ENCODE data around the gene RGS6. TPM values are rescaled to one million over a fixed set of nuclear protein-coding genes. Genes with fewer than 3 reads are reported as not detected.
"Not testable (repeated sequence)": the region's sequence is repeated elsewhere in the genome, so short reads cannot be mapped to it uniquely, and the experiment has no call there.

Gene RGS6
- total RNA-seq, 1 experiment from 2014 or later, result not detected

DNA sequence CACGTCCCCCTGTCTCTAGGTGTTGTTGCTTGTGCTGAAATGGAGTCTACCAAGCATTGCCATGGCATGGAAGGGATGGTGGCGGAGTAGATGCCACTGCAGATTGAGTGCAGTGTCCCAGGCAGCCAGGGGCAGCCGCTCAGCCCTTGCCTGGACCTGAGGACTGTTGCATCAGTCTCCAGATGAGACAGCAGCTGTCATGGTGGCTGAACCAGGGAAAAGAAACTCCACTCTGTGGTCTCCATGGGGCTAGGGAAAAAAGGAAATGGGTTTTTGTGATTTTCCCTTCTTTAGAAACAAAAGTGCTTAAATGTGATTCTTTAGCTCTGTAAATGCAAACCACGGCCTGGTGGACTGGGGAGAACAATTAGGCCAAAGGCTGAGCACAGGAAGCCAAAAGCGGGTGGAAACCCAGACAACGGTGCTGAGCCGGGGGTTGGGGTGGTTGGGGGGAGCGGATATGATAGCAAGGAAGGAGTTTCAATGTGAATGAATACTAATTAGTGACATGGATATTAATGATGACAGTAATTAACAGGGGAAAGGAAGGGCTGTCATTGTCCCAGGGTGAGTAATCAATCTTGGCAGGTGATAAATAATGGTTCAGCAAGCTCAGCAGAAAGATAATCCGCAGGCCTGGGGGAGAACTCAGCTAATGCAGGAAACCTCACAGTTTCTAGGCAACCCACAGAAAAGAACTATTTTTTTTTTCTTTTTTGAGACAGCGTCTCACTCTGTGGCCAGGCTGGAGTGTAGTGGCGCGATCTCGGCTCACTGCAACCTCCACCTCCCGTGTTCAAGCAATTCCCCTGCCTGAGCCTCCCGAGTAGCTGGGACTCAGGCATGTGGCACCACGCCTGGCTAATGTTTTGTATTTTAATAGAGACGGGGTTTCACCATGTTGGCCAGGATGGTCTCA lies 519.1 kb downstream of the RGS6 start:
- DNase-seq (ENCODE audit: low read depth), result no peak

DNA sequence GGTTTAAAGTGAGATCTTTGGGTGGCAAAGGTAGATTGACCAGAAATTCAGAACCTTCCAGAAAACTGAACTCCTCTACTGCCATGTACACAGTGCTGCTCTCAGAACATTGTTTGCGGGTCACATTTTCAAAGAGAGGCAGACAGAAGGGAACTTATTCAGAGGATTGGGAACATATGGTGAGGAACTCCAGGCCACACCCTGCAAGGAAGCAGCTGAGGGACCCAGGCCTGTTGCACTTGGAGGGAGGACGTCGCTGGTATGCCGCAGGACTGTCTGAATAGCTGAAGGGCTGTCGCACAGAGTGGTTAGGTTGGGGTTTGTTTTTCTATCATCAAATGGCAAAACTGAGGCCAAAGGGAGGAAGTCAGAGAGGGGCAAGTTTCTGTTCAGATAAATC lies 520.5 kb downstream of the RGS6 start:
- no peak for DNase-seq (ENCODE audit: low read depth)

DNA sequence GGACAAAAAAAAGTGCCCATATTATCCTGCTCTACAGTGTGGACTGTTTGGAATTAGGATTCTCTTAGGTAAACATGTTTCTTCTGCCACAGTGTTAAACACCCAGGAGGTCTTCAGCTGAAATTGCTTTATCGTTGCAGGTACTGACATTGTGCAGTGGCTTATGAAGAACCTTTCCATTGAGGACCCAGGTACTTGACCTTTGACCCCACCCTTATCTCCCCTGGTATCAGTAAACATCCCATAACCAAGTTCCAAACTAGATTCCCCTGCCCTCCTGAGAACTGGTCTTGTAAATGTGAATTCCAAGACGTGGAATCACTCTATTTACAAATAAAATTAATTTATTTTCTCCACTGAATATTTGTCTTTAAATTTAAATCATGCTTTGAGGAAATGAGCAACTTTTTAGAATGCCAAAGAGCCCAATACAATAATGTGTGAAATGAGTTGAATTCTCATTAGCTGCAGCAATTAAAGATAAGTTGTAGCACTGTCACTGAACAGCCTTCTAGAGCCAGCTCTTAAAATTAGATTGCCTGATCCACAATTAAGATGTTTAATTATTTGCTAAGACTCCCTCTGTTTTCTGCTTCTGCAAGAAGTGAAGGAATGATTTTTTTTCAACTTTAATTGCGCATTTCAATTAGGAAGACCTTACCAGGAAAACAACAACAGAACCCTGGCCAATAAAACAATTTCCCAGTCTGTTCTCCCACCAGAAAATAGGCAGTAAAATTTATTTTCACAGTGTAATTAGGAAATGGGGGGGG lies 522.3 kb downstream of the RGS6 start:
- DNase-seq (ENCODE audit: low read depth), result no peak

DNA sequence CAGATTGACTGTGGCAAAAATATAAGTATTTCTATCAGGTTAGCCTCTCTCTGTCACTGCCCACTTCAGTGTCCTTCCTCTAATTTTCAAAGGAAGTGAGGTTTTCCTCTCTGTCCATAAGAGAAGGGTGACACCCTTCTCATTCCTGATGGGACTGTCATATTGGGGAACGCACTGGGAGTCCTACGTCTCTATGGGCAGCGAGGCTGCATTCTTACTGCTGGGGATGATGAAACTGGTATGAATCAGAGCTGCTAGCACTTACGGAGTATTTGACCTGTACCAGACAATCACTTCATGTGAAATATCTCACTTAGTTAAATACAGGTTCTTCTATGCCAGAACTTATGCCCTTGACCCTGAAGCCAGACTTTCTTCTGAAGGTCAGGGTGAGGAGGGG lies 525.4 kb downstream of the RGS6 start:
- peak; percentile 71 for DNase-seq (ENCODE audit: low read depth)

DNA sequence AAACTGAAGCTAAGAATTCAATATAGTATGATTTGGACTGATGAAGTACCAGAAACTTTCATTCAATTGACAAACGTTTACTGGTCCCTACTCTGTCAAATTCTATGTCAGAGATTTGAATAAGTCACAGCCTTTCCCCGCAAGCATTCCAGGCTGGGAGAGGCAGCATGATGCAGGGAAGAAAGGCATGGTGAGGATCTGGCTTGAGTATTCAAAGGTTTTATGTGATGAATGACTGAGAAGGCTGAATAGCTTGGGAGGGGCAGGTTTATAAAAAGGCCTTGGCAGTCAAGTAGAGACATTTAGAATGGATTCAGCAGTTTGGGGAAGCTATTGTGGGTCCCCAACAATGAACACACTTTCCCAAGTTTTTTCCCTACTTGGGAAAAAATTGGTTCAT lies 529.8 kb downstream of the RGS6 start:
- DNase-seq (ENCODE audit: low read depth), result no peak

DNA sequence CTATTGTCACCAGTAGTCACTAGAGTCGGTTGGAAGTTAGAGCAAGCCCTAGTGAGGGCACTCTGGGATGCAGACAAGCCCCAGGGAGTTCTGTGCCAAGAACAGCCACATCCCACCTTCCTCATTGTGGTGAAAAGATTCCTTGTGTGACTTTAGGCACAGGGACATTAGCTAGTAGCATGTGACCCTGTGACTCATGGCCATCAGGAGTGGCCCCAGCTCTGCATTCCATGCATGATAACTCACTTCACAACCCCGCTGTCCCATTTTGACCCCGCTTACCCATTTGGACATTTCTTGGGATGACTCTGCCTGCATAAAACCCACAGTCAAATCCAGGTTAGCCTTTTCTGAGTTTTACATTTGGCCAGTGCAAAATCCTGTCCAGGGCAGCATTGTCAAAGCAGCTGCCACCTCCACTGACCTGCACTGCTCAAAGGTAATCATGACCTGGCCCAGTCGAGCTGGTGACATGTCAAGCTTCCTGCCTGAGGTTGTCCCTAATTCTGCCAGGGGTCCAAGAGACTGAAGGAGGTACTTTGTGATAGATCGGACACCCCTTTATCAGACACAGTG lies 531.1 kb downstream of the RGS6 start:
- peak; percentile 55 for DNase-seq (ENCODE audit: low read depth)

DNA sequence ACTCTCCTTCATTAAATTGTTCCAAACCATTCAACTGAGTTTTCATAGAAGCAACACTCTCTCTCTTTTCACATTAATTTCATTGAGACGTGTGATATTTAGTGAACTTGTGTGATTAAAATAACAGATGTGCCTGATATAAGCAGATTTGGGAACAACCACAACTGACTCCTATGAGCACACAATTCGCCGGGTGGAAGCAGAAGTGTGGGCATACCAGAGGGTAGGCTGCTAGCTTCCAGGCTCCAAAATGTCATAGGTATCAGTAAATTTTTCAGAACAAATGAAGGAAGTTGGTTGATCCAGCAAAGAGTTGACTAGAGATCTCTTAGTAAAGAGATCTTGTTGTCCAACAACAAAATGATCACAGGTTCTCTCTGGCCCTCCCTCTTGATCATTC lies 532.0 kb downstream of the RGS6 start:
- no peak for DNase-seq (ENCODE audit: low read depth)

DNA sequence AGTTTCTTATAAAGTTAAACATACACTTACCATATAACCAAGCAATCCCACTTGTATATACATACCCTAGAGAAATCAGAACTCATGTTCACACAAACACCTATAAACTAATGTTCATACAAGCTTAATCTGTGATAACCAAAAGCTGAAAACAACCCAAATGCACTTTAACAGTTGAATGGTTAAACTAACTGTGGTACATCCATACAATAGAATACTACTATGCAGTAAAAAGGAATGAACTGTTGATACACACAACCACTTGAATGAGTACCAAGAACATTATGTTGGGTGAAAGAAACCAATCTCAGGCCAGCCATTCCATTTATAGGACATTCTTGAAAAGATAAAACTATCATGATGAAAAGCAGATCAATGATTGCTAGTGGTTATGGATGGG lies 534.1 kb downstream of the RGS6 start:
- no peak for DNase-seq (ENCODE audit: low read depth)

DNA sequence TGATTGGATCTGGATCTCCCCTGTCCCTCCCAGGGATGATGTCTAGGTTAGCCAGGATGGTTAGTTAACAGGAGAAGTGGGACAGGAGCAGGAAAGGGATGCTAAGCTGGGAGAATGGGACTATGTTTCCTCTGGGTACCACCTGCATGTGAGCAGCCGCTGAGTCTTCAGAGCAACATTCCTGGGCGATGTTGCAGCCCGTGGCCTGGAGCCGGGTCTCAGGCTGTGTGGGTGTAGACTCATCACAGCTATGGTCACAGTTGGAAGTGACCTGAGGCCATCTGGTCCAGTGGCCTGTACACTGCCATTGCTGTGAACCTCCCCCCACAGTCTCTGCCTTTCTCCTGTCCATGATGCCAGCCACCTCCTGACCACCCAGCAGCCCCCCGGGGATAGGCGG lies 539.1 kb downstream of the RGS6 start:
- DNase-seq (ENCODE audit: low read depth), result no peak

DNA sequence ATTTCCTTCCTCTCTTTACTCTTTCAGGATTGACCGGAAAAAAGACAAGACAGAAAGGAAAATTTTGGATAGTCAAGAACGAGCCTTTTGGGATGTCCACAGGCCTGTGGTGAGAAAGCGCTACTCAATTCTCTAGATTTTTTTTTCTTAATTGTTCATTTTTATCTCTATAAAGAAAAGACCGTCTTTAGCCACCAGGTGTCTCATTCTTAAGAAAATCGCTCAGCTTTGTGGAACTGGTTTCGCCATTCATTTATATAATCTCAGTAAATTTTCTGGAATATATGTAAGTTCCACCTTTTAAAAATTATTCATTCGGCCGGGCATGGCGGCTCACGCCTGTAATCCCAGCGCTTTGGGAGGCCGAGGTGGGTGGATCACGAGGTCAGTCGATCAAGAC lies 540.6 kb downstream of the RGS6 start:
- DNase-seq (ENCODE audit: low read depth), result no peak

DNA sequence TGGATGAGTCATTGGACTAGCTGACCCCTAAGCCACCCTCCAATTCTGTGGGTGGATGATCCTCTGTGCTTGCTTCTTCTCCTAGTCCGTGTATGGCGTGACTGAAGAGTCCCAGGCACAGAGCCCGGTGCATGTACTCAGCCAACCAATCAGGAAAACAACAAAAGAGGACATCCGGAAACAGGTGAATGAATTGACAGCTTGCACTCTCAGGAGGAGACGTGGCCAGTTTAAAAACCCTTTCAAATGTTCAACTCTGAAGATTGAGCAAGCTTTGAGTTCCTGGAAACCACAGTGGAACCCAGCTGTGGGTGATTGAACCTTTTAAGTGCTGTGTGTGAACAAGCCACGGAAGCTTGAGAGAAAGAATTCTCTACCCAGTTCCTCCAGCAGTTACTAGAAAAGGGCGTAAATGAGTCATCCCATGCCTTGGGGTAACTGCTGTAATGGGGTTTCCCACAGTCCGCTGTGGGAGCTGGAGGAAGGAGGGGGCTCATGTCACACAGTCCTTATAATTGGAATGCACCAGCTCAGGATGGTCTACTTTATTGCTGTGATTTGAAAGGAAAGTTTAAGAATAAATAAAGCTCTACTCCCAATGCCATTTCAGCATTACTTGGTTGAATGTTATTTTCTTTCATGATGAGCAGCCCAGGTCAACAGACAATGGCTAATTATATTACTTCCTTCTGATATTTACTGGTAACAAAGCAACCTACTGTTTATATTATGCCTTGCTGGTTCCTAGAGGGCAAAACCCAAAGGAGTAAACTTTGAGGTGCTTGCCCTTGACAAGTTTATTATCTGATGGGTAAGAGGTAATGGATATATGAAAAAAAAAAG lies 544.6 kb downstream of the RGS6 start:
- peak; percentile 66 for DNase-seq (ENCODE audit: low read depth)

DNA sequence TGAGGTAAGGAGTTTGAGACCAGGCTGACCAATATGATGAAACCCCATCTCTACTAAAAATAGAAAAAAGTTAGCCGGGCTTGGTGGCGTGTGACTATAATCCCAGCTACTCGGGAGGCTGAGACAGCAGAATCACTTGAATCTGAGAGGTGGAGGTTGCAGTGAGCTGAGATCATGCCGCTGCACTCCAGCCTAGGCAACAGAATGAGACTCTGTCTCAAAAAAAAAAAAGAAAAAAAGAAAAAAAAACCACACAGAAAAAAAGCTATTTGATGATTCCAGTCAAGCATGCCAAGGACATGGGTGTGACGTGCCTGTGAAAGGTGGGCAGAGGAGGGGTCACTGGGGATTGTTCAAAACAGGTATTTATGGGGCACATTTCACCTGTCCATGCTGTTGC lies 545.3 kb downstream of the RGS6 start:
- DNase-seq (ENCODE audit: low read depth), result not testable (repeated sequence)

DNA sequence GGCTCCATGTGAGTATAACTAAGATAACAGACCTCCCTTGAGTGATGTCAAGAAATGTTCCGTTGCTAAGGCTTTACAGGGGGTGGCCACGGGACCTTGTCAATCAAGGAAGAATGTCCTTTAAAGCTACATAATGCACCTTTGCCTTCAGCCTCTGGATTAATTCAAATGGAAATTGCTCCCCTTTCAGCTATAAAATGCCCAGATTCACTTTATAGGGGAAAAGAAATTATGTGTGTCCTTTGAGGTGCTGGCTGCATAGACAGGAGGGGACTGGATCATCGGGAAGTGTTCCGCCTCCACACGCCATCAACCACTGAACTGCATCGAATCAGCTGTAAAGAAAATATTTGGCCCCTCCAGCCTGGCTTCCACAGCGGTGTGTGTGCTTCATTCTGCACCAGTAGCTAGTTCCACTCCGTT lies 546.3 kb downstream of the RGS6 start:
- no peak for DNase-seq (ENCODE audit: low read depth)

DNA sequence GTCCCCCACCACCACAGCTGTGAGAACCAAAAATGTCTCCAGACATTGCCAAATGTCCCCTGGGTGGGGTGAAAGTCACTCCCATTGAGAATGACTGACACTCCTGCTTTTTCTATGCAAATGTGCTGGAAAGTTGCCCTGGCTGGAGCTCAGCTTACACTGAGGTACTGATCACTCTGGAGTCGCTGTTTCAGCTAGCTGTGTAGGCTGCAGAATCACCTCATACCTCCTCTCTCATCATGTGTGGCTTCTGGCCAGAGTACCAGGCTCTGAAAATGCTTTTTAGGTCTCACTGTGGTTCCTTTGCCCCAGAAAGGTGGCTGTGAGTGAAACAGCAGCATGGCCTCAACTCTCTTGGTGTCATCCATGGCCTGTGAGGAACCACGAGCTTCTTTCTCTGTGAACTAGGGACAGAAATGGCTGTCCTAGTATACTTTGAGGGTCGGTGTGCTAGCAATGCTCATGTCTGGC lies 547.3 kb downstream of the RGS6 start:
- DNase-seq (ENCODE audit: low read depth), result no peak

DNA sequence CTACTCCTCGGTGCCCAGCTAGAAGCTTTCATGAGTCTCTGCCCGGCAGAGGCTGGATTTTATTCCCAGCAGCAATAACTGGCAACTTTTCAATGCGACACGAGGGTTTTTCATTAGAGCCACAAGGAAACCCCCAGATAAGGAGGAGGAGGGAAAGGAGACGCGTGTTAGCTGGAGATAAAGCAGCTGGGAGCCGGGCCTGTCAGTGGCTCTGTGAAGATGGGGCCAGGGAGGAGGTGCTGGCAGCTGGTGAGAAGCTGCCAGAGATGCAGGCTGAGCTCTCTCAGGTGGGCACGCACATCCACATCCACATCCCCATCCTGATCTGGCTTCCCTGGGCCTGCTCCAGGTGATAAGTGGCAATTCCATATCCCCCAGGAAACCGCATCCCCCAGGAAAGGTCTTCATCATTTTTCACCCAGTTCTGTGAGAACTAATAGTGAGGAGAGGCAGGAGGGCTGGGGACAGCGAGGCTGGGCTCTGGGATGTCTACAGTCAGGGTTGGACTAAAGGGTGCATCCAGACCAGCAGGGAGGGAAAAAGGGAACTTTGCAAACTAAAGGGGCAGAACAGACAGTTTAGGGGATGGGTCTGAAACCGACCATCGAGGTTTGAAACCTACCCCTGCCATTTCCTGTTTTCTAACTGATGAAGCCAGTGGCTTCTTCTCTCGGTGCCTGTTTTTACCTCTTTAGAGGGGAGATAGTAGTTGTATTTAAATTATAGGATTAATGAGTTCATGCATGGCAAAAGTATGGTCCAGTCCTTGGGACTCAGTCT lies 548.4 kb downstream of the RGS6 start:
- DNase-seq (ENCODE audit: low read depth), result no peak

DNA sequence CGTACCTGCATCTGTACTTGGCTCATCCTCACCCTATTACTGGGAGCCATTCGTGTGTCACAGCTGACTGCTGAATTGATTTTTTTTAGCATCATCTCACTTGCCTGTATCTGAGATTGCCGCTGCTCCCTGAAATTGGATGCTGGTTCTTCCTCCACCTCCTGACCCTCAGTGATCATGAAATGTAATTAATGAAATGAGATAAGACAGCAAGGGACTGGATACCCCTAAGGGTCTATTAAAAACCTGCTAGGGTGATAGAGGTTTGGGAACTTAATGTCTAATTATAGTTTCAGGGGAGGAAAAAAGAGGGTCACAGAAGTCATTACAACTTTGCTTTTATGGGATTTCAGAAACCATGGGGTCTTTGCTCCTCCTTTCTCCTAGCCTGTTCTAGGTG lies 551.1 kb downstream of the RGS6 start:
- DNase-seq (ENCODE audit: low read depth), result no peak

DNA sequence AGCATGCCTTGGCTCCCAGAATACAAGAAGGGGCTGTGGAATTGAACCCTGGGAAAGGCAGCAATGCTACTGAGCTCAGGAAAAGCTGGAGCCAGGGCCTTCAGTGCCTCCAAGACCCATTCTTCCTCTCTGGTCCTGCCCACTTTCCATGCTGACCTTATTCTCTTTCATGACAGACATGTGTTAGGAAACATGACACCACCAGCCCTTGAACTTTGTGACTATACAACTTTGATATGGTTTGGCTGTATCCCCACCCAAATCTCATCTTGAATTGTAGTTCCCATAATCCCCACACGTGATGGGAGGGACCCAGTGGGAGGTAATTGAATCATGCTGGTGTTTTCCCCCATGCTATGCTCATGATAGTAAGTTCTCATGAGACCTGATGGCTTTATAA lies 553.5 kb downstream of the RGS6 start:
- no peak for DNase-seq (ENCODE audit: low read depth)

DNA sequence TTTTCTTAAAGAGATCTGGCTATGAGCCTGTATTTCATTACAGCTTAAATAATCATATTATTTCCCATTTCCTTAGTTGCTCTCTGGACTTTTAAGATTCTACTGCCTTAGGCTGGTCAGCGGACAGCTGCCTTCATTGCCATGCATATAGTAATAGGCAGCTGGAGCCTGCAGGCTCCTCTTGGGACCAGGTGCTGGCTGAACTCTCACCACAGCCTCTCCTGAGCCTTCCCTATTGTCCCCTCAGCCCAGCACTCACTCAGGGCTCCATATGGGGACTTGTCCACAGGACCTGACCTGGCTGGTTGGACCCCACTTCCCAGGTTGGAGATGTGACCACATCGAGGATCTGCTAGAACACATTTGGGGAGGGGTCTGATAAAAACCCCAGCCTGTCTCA lies 556.3 kb downstream of the RGS6 start:
- DNase-seq (ENCODE audit: low read depth), result no peak

DNA sequence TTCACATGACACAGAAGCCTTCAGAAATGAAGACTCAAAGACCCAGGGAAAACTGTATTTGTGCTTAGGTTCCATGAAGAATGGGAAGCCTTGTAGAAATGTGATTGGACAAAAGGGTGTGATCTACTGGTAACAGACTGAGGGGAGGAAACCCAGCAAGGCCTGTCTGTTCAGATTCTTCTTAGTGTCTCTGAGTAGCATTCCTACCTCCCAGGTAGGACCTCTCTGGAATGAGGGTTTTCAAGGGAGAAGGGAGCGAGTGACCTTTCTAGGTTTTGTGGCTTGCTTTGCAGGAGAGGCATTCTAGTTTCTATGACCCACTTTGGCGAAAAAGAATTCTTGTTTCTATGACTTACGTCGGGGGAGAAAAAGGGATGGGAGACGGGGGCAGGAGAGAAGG lies 560.0 kb downstream of the RGS6 start:
- no peak for DNase-seq (ENCODE audit: low read depth)

DNA sequence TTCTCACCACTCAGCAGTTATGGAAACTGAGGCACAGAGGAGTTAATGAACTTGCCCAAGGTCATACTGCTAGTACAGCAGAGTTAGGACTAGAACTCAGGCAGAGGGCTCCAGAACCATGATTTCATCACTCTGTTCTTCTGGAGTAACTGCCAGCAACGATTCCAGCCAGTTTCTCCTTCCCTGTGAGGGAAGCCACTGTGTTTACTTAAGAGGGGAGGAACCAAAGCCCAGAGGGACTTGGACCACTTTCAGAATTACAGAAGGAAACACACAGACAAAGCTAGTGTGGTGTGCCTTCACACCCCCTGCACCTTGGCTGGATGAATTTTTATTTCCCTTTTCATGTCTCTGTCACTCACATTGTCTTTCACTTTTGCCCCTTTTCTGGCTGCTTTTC lies 563.4 kb downstream of the RGS6 start:
- no peak for DNase-seq (ENCODE audit: low read depth)

Measured in HT1080 (cell line).